Mammary epithelial cell (primary cell): Measurements from ENCODE around the gene KRTAP5-8.

Source experiments
- EZH2 ChIP-seq: IDR thresholded peaks from 2 replicates; pipeline ENCODE4 v1.6.1; 2012; ENCODE audit warnings: low read length, inconsistent platforms, borderline replicate concordance
- TF ChIP-seq, protein P1 (sequence below), 2 donors: IDR thresholded peaks in 1 of 2; conservative IDR thresholded peaks in 1 of 2; 2 replicates each; pipeline ENCODE4 v1.5.1; 2011 to 2012; ENCODE audit warnings: inconsistent platforms in 2 of 2, low read length in 2 of 2, mild to moderate bottlenecking in 2 of 2, control low read depth in 1 of 2, low read depth in 1 of 2; ENCODE audit not compliant: insufficient read depth in 1 of 2; ENCODE audit errors: extremely low read depth in 1 of 2

DNA sequence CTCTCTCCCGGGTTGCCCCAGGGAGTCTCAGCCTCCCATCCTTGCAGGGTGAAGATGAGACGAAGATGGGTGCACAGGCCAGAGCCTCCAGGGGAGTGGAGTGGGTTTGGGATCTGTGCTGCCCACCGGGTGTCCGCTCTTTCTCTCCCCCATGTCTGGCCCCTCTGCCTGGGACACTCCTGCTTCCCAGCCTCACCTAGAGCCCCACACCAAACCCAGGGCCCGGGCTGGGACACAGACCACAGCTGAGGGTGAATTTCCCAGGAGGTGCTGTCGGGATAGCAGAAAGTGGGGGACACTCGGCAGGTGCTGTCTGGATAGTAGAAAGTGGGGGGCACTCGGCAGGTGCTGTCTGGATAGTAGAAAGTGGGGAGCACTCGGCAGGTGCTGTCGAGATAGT is 35.8 kb upstream of the KRTAP5-8 start:
- TF ChIP-seq, protein P1, sequence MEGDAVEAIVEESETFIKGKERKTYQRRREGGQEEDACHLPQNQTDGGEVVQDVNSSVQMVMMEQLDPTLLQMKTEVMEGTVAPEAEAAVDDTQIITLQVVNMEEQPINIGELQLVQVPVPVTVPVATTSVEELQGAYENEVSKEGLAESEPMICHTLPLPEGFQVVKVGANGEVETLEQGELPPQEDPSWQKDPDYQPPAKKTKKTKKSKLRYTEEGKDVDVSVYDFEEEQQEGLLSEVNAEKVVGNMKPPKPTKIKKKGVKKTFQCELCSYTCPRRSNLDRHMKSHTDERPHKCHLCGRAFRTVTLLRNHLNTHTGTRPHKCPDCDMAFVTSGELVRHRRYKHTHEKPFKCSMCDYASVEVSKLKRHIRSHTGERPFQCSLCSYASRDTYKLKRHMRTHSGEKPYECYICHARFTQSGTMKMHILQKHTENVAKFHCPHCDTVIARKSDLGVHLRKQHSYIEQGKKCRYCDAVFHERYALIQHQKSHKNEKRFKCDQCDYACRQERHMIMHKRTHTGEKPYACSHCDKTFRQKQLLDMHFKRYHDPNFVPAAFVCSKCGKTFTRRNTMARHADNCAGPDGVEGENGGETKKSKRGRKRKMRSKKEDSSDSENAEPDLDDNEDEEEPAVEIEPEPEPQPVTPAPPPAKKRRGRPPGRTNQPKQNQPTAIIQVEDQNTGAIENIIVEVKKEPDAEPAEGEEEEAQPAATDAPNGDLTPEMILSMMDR (conservative IDR thresholded peaks at IDR 0.05 in 1 of 2, IDR thresholded peaks at IDR 0.05 in 1 of 2; ENCODE audit: extremely low read depth in 1 of 2, insufficient read depth in 1 of 2, low read depth in 1 of 2, low read length in 2 of 2) = no peak
- no peak for TF ChIP-seq EZH2
